PC-9 (cell line): ENCODE measurements around the gene FOXP2.

ENCODE experiments used
- EZH2 ChIP-seq: fragments of 200-600 bp; sonication (generic); IDR thresholded peaks from 2 replicates; pipeline ENCODE4 v1.8.0; 2017; ENCODE audit warnings: antibody characterized with exemption, low read depth
- TF ChIP-seq, protein P1 (sequence below): fragments of 200-600 bp; sonication (generic); conservative IDR thresholded peaks from 2 replicates; pipeline ENCODE4 v1.6.1; 2017; ENCODE audit warnings: mixed run types, antibody characterized with exemption, mild to moderate bottlenecking, moderate library complexity

DNA sequence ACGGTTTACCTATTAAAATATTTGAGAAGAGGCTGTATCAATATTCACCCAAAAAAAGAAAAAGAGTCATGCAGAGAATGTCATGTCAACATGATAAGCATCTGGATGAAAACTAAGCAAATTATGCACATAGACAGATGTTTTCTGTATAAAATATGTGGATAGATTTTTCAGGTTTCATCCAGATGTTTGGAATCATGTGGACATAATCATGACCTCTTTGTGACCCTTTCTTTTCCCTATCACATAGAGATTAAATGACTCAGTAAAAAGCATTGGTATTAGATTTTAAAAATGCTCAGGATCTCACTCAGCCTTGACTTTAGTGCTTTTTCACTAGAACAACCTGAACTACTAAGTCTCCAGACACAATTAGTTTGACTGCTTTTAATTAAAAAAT is 90.0 kb downstream of the FOXP2 start:
- TF ChIP-seq, protein P1, sequence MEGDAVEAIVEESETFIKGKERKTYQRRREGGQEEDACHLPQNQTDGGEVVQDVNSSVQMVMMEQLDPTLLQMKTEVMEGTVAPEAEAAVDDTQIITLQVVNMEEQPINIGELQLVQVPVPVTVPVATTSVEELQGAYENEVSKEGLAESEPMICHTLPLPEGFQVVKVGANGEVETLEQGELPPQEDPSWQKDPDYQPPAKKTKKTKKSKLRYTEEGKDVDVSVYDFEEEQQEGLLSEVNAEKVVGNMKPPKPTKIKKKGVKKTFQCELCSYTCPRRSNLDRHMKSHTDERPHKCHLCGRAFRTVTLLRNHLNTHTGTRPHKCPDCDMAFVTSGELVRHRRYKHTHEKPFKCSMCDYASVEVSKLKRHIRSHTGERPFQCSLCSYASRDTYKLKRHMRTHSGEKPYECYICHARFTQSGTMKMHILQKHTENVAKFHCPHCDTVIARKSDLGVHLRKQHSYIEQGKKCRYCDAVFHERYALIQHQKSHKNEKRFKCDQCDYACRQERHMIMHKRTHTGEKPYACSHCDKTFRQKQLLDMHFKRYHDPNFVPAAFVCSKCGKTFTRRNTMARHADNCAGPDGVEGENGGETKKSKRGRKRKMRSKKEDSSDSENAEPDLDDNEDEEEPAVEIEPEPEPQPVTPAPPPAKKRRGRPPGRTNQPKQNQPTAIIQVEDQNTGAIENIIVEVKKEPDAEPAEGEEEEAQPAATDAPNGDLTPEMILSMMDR, result no peak
- no peak for TF ChIP-seq EZH2
